Left hindlimb (tissue), 1 donor: Measurements from ENCODE around the gene RBX1.
"Not testable (repeated sequence)": the region's sequence is repeated elsewhere in the genome, so short reads cannot be mapped to it uniquely, and the experiment has no call there.

Experiments
- DNase-seq: peaks from one replicate; pipeline ENCODE4 v3.0.0-alpha.2; 2018

The RBX1 gene

GRCh38 chr22:40973144-40973543 is 22.0 kb downstream of the RBX1 start:
- no peak for DNase-seq

GRCh38 chr22:40975366-40975765 is 24.2 kb downstream of the RBX1 start:
- no peak for DNase-seq

- DNase-seq: no peak
These were observed 25.9 kb downstream of the RBX1 start for GRCh38 chr22:40976866-40977700.

GRCh38 chr22:40979198-40979597 is 28.0 kb downstream of the RBX1 start:
- no peak for DNase-seq

- no peak for DNase-seq
These were observed 28.7 kb downstream of the RBX1 start for GRCh38 chr22:40979871-40980270.

GRCh38 chr22:40982482-40983385 is 31.6 kb downstream of the RBX1 start:
- DNase-seq: no peak

GRCh38 chr22:40991298-40991697 is 40.1 kb downstream of the RBX1 start:
- DNase-seq: no peak

GRCh38 chr22:40995821-40996220 is 44.6 kb downstream of the RBX1 start:
- DNase-seq: no peak

- DNase-seq: no peak
These were observed 46.3 kb downstream of the RBX1 start for GRCh38 chr22:40997520-40997919.

GRCh38 chr22:41000040-41000565 is 48.9 kb downstream of the RBX1 start:
- no peak for DNase-seq

GRCh38 chr22:41000941-41001721 is 50.0 kb downstream of the RBX1 start:
- DNase-seq: no peak

GRCh38 chr22:41001722-41002122 is 50.5 kb downstream of the RBX1 start:
- no peak for DNase-seq

GRCh38 chr22:41002386-41002785 is 51.2 kb downstream of the RBX1 start:
- DNase-seq: not testable (repeated sequence)

- DNase-seq: no peak
These were observed 51.9 kb downstream of the RBX1 start for GRCh38 chr22:41003066-41003465.

- DNase-seq: no peak
These were observed 52.8 kb downstream of the RBX1 start for GRCh38 chr22:41003976-41004375.

GRCh38 chr22:41009222-41009948 is 58.2 kb downstream of the RBX1 start:
- DNase-seq: no peak

GRCh38 chr22:41015003-41015402 is 63.8 kb downstream of the RBX1 start:
- no peak for DNase-seq

- DNase-seq: no peak
These were observed 70.0 kb downstream of the RBX1 start for GRCh38 chr22:41021061-41021612.

GRCh38 chr22:41021613-41022454 is 70.7 kb downstream of the RBX1 start:
- DNase-seq: peak; percentile 88

GRCh38 chr22:41022470-41023298 is 71.5 kb downstream of the RBX1 start:
- DNase-seq: peak; percentile 94
